22Rv1 (cell line): ENCODE measurements around the gene LHFPL6.

Experiments
- CTCF ChIP-seq: fragments of 450-650 bp; IDR thresholded peaks from 2 replicates; pipeline ENCODE4 v1.5.1; 2017; ENCODE audit warnings: mild to moderate bottlenecking
- ZFX ChIP-seq: fragments of 450-650 bp; IDR thresholded peaks from 2 replicates; pipeline ENCODE4 v1.6.1; 2017; ENCODE audit warnings: antibody characterized with exemption, borderline replicate concordance

GRCh38 chr13:39632994-39633393, 30.0 kb upstream of the LHFPL6 start:
- TF ChIP-seq CTCF (no peak), ZFX (no peak)
